ENCODE measurements around the gene EDIL3.

GRCh38 chr5:83919071-83920041, 465.3 kb downstream of the EDIL3 start:
- TF ChIP-seq CTCF (IDR thresholded peaks at IDR 0.05) (no peak), POLR2A (IDR thresholded peaks at IDR 0.05) (no peak)
